Pancreas (tissue), 10 donors: ENCODE measurements around the gene LACRT. TPM values are rescaled to one million over a fixed set of nuclear protein-coding genes. Genes with fewer than 3 reads are reported as not detected.

Experiments
- ATAC-seq, 4 donors: fragments of 200-7000 bp; cut with Tn5 transposase; one replicate each; pipeline versions ENCODE4 v1.8.0 to v1.9.1; 2020; ENCODE audit warnings: mild to moderate bottlenecking in 4 of 4, moderate library complexity in 4 of 4
- DNase-seq, 6 donors: peaks; one replicate each; pipeline ENCODE4 v3.0.0-alpha.2; 2020
- FAIRE-seq: peaks from 2 replicates; lab custom pipeline; 2012; peaks lifted over from hg19 to GRCh38; lab: Jason Lieb, UNC
- H3K27ac ChIP-seq, 4 donors: fragments of 200-600 bp; sonication (generic); 1 replicate in 3 of 4; 2 replicates in 1 of 4; pipeline versions ENCODE4 v1.5.0 to v1.8.0; 2020
- H3K27me3 ChIP-seq, 4 donors: fragments of 200-600 bp; one replicate each; pipeline ENCODE4 v1.8.0; 2021
- H3K36me3 ChIP-seq, 3 donors: fragments of 200-600 bp; sonication (generic) in 1 of 3; one replicate each; pipeline versions ENCODE4 v1.5.0 to v1.8.0; 2020 to 2021
- H3K4me1 ChIP-seq, 3 donors: fragments of 200-600 bp; one replicate each; pipeline ENCODE4 v1.8.0; 2021
- H3K4me3 ChIP-seq, 4 donors: fragments of 200-600 bp; sonication (generic) in 2 of 4; one replicate each; pipeline versions ENCODE4 v1.5.0 to v1.8.0; 2020 to 2021
- H3K9me3 ChIP-seq, 4 donors: fragments of 200-600 bp; one replicate each; pipeline ENCODE4 v1.8.0; 2021
- WGBS, 2 donors: extraction: QIAGEN DNeasy Blood & Tissue Kit; methylation state at CpG; one replicate each; pipeline ENCODE4 v1.1.7; 2013; 5-methylcytosine and 5-hydroxymethylcytosine counted together
- intact Hi-C, 3 donors: fragments of 100-400 bp; cut with DNase I; formaldehyde crosslinking; loops; one replicate each; pipeline versions ENCODE4 v1.11.1 to v1.14.2; 2022
- polyA plus RNA-seq, 2 donors: library from polyadenylated mRNA; stranded (reverse); fragments of 200-250 nt; gene quantifications; one replicate each; pipeline ENCODE4 v1.2.3, GENCODE V29; 2013
- total RNA-seq, 6 donors: library from RNA; stranded (reverse); fragmentation: NEBNext Ultra II Directional in 4 of 6; extraction: Animal tissue kit (Norgen Biotek cat#: 25700) in 4 of 6; gene quantifications; one replicate each; pipeline versions ENCODE4 v1.2.1 to v1.2.4, GENCODE V29; 2021 to 2023
- TF ChIP-seq, protein P1 (sequence below), 4 donors: fragments of 200-600 bp; sonication (generic) in 3 of 4; IDR thresholded peaks; one replicate each; pipeline versions ENCODE4 v1.5.0 to v1.8.0; 2021; ENCODE audit warnings: antibody characterized with exemption in 4 of 4
- donor health status: healthy with polysubstance abuse.
- donor health status: DM: no; HTN: no; CAD: no; lungs with moderate emphysema.
- donor health status: DM: no; HTN: no; CAD: no.
- donor health status: control.
- donor health status: control.
- donor health status: Bipolar disorder and iron deficiency.
- donor health status: DM: yes; HTN: yes; CAD: no.
- donor health status: DM: no; HTN: no; CAD: no.
- donor health status: DM: no; HTN: no; CAD: no.
- donor health status: DM: yes; HTN: yes; CAD: no.

LACRT gene
- total and polyA plus RNA-seq, 8 donors = not detected

DNA sequence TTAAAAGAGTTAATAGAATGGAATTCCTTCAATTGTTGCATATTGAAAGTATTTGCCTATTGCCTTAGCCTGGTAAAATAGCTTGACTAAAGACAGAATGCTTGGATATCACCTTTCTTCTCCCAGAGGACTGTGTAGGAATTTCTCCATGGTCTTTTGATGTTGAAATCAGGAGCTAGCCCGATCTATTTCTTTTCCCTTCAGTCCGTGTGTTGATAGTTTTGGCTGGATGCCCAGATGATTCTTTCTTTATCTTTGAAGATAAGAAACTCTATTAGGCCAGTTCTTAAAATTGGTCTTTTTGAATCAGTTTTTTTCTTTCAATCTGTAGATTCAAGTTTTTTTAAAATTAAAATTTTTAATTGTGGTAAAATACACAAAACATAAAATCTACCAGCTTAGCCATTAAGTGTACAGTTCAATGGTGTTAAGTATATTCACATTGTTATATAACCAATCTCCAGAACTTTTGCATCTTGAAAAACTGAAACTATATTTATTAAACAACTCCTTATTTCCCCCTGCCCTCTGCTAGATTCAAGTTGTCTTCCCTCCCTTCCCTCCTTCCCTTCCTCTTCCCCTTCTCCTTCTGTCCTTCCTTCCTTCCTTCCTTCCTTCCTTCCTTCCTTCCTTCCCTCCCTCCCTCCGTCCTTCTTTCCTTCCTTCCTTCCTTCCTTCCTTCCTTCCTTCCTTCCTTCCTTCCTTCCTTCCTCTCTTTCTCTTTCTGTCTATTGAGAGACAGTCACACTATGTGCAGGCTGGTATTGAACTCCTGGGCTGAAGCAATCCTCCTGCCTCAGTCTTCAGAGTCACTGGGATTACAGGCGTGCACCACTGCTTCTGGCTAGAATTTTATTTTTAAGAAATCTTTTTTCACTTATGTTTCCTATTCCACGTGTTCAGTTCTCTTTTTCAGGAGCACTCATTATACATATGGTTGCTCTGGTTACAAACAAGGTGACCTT lies 10.1 kb downstream of the LACRT start:
- Histone ChIP-seq H3K9me3 (no peaks in the 10 kb centered on the region), H3K27ac (no peak overlapping the region), H3K4me3 (no peak overlapping the region), H3K4me1 (no peaks in the 10 kb centered on the region), H3K36me3 (no peaks in the 10 kb centered on the region), H3K27me3 (peaks cover 0 to 8% (median 0%) of the 10 kb centered on the region in 4 donors)
- FAIRE-seq (no peak), DNase-seq (no peak), ATAC-seq (no peak)
- 37 to 39% methylated on average over 5 of the region's 5 CpGs for WGBS, 2 donors
- TF ChIP-seq, protein P1, sequence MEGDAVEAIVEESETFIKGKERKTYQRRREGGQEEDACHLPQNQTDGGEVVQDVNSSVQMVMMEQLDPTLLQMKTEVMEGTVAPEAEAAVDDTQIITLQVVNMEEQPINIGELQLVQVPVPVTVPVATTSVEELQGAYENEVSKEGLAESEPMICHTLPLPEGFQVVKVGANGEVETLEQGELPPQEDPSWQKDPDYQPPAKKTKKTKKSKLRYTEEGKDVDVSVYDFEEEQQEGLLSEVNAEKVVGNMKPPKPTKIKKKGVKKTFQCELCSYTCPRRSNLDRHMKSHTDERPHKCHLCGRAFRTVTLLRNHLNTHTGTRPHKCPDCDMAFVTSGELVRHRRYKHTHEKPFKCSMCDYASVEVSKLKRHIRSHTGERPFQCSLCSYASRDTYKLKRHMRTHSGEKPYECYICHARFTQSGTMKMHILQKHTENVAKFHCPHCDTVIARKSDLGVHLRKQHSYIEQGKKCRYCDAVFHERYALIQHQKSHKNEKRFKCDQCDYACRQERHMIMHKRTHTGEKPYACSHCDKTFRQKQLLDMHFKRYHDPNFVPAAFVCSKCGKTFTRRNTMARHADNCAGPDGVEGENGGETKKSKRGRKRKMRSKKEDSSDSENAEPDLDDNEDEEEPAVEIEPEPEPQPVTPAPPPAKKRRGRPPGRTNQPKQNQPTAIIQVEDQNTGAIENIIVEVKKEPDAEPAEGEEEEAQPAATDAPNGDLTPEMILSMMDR (IDR thresholded peaks at IDR 0.05) = no peak
- intact Hi-C loops = no loop called here

DNA sequence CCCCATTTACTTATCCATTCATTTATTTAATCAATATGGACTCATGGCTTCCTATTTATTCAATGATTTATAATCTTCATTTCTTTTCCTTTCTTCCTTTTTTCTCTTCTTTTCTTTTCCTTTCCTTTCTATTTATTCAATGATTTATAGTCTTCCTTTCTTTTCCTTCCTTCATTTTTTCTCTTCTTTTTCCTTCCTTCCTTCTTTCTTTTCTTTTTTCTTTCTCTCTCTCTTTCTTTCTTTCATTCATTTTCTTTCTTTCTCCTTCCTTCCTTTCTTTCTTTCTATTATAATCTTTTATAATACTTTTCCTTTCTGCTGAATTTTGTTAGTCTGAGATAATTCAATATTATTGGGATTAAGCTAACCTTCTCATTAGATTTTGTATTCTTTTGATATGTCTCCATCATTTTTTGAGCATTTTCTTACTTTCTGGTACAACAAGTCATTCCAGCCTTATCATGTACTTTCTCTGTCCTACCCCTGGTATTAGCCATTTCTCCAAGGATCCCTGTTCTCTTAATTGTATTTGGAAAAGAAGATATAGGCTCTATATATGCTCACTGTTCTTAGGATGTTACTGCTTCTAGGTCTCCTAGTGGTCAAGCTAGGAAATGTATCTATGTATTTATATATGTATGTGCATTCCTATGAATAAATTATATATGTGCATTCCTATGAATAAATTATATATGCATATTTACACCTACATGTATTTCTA lies 12.1 kb downstream of the LACRT start:
- Histone ChIP-seq H3K27ac (no peak overlapping the region), H3K36me3 (no peaks in the 10 kb centered on the region), H3K4me1 (no peaks in the 10 kb centered on the region), H3K4me3 (no peak overlapping the region), H3K9me3 (no peaks in the 10 kb centered on the region), H3K27me3 (peaks cover 0 to 8% (median 0%) of the 10 kb centered on the region in 4 donors)
- TF ChIP-seq, protein P1 (IDR thresholded peaks at IDR 0.05) = peak in 1 of 4 donors; percentile 13
- no peak for DNase-seq
- no peak for FAIRE-seq
- no peak for ATAC-seq
- intact Hi-C loops = no loop called here

DNA sequence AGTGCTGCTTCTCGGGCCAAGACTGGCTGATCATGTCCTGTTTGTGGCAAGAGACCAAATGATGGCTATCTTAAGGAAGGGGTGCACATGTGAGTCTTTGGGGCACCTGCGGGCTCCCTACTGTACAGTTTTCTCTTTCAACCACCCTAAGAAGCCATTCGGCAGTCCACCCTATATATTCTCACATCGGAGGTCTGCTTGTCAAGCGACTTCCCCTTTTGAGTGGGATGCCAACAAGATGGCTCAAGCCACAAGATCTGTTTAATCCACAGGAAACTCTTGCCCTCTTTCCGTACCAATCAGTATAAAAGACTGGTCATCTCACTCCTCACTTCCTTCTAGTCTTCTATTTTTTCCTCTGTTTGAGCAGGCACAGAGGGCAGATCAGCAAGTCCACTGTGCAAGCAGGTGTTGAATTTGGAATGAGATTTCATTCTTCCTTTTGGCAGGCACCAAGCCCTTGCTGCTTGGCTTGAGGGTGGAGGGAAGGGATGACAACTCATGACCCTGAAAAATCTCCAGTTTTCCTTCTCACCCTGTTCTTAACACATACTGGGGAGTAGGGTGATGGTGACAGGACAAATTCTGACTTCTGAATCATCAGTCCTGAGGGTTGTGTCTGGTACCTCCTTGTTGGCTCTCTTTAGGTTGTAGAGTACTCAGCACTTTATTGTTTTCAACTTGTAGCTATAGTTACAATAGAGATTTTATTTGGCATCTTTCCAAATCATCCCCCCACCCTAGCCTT lies 17.6 kb downstream of the LACRT start:
- DNase-seq = no peak
- no peak overlapping the region for H3K27ac ChIP-seq
- intact Hi-C loops = no loop called here

DNA sequence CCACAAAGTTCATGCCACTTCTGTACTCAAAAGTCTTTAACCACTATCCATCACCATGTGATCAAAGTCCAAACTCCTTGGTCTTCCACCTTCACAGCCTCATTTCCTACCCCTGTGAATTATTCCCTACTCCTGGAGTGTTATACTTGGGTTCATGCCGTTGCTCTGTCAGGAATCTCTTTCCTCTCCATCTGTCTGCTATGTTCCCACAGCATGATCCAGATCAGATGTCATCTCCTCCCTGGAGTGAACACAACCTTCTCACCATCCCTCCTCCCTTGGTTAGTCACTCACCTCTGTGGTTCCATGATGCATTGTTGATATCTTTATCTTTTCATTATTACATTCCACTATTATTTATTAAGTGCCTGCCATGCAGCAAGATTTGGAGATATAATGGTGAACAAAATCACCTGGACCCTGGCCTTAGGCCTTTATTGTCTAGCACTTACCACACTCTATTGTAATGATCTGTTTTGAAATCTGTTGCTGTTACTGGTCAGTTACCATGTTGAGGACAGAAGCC lies 22.4 kb downstream of the LACRT start:
- 44 to 52% methylated on average over 1 of the region's 1 CpG for WGBS, 2 donors
- no peak overlapping the region for H3K27ac ChIP-seq
- no peaks in the 10 kb centered on the region for H3K4me1 ChIP-seq
- H3K27me3 ChIP-seq = no peaks in the 10 kb centered on the region
- TF ChIP-seq, protein P1 (IDR thresholded peaks at IDR 0.05) = no peak
- FAIRE-seq (no peak), ATAC-seq (no peak), DNase-seq (no peak)
- H3K4me3 ChIP-seq = no peak overlapping the region
- no peaks in the 10 kb centered on the region for H3K36me3 ChIP-seq
- no peaks in the 10 kb centered on the region for H3K9me3 ChIP-seq
- intact Hi-C loops = no loop called here

More for the DNA sequence above, 17.6 kb downstream of the LACRT start:
- Histone ChIP-seq H3K27me3 (peaks cover 0 to 8% (median 0%) of the 10 kb centered on the region in 4 donors), H3K4me1 (no peaks in the 10 kb centered on the region), H3K36me3 (no peaks in the 10 kb centered on the region), H3K9me3 (no peaks in the 10 kb centered on the region), H3K4me3 (no peak overlapping the region)
- TF ChIP-seq, protein P1 (IDR thresholded peaks at IDR 0.05) = no peak
- WGBS, 2 donors = 53 to 67% methylated on average over 6 of the region's 6 CpGs
- ATAC-seq (no peak), FAIRE-seq (no peak)
